Endodermal cell (in vitro differentiated cells): ENCODE results near the gene PRPF19. TPM values are rescaled to one million over a fixed set of nuclear protein-coding genes. Genes with fewer than 3 reads are reported as not detected.

Experiments used
- DNase-seq: peaks from one replicate; pipeline ENCODE4 v3.0.0-alpha.2; 2017
- H3K27ac ChIP-seq: 2 replicates; pipeline ENCODE4 v1.5.1; 2013; ENCODE audit warnings: mild to moderate bottlenecking, low read depth, low read length, moderate library complexity
- H3K27me3 ChIP-seq: 2 replicates; pipeline ENCODE4 v1.6.1; 2013; ENCODE audit warnings: mild to moderate bottlenecking, low read length, moderate library complexity; ENCODE audit not compliant: insufficient read depth, control insufficient read depth, poor library complexity, severe bottlenecking
- H3K36me3 ChIP-seq: 2 replicates; pipeline ENCODE4 v1.7.0; 2013; ENCODE audit warnings: mild to moderate bottlenecking, low read length, moderate library complexity; ENCODE audit not compliant: control insufficient read depth, insufficient read depth
- H3K4me1 ChIP-seq: one replicate; pipeline ENCODE4 v1.7.0; 2013; ENCODE audit warnings: low read length; ENCODE audit not compliant: control insufficient read depth, insufficient read depth
- H3K4me3 ChIP-seq: 2 replicates; pipeline ENCODE4 v1.5.1; 2013; ENCODE audit warnings: mild to moderate bottlenecking, low read length, moderate library complexity
- H3K9ac ChIP-seq: 2 replicates; pipeline ENCODE4 v1.6.1; 2013; ENCODE audit warnings: mild to moderate bottlenecking, low read length, moderate library complexity; ENCODE audit not compliant: poor library complexity, severe bottlenecking; ENCODE audit errors: extremely low read depth
- H3K9me3 ChIP-seq: 2 replicates; pipeline ENCODE4 v1.6.1; 2013; ENCODE audit warnings: mild to moderate bottlenecking, low read length, moderate library complexity; ENCODE audit not compliant: control insufficient read depth
- H3K27ac Mint-ChIP-seq: 2 replicates; pipeline ENCODE4 v1.8.0; 2020; ENCODE audit warnings: mixed read lengths
- H3K27me3 Mint-ChIP-seq: 2 replicates; pipeline ENCODE4 v1.8.0; 2021; ENCODE audit warnings: mild to moderate bottlenecking, mixed read lengths; ENCODE audit not compliant: insufficient read depth
- H3K36me3 Mint-ChIP-seq: 2 replicates; pipeline ENCODE4 v1.8.0; 2020; ENCODE audit warnings: low read depth, mixed read lengths
- H3K4me1 Mint-ChIP-seq: 2 replicates; pipeline ENCODE4 v1.8.0; 2020; ENCODE audit warnings: mixed read lengths
- H3K4me3 Mint-ChIP-seq: 2 replicates; pipeline ENCODE4 v1.8.0; 2020; ENCODE audit warnings: mild to moderate bottlenecking, moderate library complexity, mixed read lengths
- H3K9me3 Mint-ChIP-seq: 2 replicates; pipeline ENCODE4 v1.8.0; 2020; ENCODE audit warnings: mild to moderate bottlenecking, mixed read lengths
- WGBS, 2 experiments: methylation state at CpG; one replicate each; pipeline versions ENCODE4 v1.1.5 to v1.1.7; 2013; ENCODE audit warnings: missing lambda C conversion rate in 2 of 2, mixed read lengths in 1 of 2; ENCODE audit not compliant: insufficient coverage in 1 of 2, insufficient read length in 1 of 2; 5-methylcytosine and 5-hydroxymethylcytosine counted together
- total RNA-seq, 2 donors: library from RNA; stranded (reverse); fragmentation: NEBNext Ultra II Directional in 1 of 2; extraction: Animal tissue kit (Norgen Biotek cat#: 25700) in 1 of 2; gene quantifications; 2 replicates in 1 of 2; 3 replicates in 1 of 2; pipeline ENCODE4 v1.2.1, GENCODE V29; 2021
- TF ChIP-seq, protein P1 (sequence below): fragments of 200-600 bp; sonication (generic); conservative IDR thresholded peaks from 2 replicates; pipeline ENCODE4 v1.5.0; 2021; ENCODE audit warnings: antibody characterized with exemption, mild to moderate bottlenecking

Gene PRPF19
- total RNA-seq, 2 donors from 2014 or later, result 106 to 109 TPM

DNA sequence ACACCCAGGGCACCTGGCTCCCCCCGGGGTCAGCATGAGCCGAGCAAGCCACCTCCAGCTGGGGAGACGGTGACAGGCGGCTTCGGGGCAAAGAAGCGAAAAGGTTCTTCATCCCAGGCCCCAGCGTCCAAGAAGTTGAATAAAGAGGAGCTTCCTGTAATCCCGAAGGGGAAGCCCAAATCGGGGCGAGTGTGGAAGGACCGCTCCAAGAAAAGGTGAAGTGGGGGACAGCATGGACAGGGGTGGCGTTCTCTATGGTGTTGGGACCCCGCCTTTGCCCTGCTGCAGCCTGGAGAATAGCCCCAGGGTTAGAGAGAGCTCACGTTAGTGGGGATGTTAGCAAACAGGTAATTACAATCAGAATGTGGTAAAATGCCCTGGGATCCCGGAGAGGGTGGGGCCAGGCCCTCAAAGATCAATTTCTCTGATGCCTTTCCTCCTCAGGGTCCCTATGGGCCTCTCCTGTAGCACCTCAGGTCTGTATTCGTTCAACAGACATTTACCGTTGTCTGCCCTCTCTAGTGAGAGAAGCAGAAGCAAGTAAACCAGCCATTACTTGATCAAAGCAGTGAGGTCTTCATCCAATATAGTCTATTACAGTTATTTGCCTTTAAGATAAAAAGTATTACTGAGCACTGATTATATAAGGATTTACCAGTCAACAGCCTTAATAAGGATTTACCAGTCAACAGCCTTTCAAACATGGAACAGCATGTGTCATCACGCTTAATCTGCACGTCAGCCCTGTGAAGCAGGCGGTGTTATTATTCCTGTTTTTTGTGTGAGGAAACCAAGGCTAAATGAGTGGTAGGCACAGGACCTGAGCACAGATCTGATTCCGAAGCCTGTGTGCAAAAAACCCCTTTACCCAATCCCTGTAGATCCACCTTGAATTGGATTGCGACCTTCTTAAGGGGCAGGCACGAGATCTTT, 63.5 kb downstream of the PRPF19 start:
- TF ChIP-seq, protein P1, sequence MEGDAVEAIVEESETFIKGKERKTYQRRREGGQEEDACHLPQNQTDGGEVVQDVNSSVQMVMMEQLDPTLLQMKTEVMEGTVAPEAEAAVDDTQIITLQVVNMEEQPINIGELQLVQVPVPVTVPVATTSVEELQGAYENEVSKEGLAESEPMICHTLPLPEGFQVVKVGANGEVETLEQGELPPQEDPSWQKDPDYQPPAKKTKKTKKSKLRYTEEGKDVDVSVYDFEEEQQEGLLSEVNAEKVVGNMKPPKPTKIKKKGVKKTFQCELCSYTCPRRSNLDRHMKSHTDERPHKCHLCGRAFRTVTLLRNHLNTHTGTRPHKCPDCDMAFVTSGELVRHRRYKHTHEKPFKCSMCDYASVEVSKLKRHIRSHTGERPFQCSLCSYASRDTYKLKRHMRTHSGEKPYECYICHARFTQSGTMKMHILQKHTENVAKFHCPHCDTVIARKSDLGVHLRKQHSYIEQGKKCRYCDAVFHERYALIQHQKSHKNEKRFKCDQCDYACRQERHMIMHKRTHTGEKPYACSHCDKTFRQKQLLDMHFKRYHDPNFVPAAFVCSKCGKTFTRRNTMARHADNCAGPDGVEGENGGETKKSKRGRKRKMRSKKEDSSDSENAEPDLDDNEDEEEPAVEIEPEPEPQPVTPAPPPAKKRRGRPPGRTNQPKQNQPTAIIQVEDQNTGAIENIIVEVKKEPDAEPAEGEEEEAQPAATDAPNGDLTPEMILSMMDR, result no peak
- Mint-ChIP-seq H3K27me3 (peaks cover 2% of the 10 kb centered on the region), H3K4me1 (peaks cover 35% of the 10 kb centered on the region), H3K9me3 (no peaks in the 10 kb centered on the region), H3K36me3 (peaks cover 4% of the 10 kb centered on the region), H3K4me3 (peak overlapping the region; percentile 78), H3K27ac (peak overlapping the region; percentile 91)
- DNase-seq, result no peak
- WGBS, 2 experiments, result 21 to 26% methylated on average over 14 to 23 of the region's 23 CpGs
- H3K4me3 ChIP-seq, result peak overlapping the region; percentile 94
- no peak overlapping the region for H3K27ac ChIP-seq
- no peaks in the 10 kb centered on the region for H3K9me3 ChIP-seq
- peak overlapping the region; percentile 86 for H3K9ac ChIP-seq
- H3K36me3 ChIP-seq, result no peaks in the 10 kb centered on the region
- peaks cover 10% of the 10 kb centered on the region for H3K4me1 ChIP-seq
- H3K27me3 ChIP-seq, result no peaks in the 10 kb centered on the region

DNA sequence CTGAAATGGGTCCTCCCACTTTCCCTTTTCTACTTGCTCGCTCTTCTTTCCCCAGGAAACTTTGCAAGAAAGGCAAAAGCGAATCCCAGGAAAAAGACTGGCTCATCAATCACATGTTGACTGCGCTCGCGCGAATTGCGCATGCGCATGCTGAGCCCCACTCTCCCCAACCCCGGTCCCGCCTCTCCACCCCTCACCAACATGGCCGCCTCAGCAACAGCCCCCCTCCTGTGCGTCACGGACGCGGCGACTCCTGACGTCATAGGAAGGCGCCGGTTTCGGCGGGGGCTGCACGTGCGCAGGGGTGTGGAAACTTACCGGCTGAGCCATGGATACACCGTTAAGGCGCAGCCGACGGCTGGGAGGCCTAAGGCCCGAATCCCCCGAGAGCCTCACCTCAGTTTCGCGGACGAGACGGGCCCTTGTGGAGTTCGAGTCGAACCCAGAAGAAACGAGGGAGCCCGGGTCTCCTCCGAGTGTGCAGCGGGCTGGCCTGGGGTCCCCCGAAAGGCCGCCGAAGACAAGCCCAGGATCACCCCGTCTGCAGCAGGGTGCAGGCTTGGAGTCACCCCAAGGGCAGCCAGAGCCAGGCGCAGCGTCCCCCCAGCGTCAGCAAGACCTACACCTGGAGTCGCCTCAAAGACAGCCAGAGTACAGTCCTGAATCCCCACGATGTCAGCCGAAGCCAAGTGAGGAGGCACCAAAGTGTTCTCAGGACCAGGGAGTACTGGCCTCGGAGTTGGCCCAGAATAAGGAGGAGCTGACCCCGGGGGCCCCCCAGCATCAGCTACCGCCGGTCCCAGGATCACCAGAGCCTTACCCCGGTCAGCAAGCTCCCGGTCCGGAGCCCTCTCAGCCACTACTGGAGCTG, 64.4 kb downstream of the PRPF19 start, which contains the start of gene CCDC86:
Gene CCDC86 (plus strand): TSS at position 317 of the 871 bp plus-strand sequence. CDS start 12 bp downstream, at position 329.
- Mint-ChIP-seq H3K9me3 (no peaks in the 10 kb centered on the region), H3K27ac (peak within 1 kb of the TSS; percentile 91), H3K36me3 (peaks cover 4% of the 10 kb centered on the region), H3K27me3 (peaks cover 4% of the 10 kb centered on the region), H3K4me3 (peak within 1 kb of the TSS; percentile 78), H3K4me1 (peaks cover 42% of the 10 kb centered on the region)
- TF ChIP-seq, protein P1, result no peak
- DNase-seq, result peak; percentile 98
- Histone ChIP-seq H3K9me3 (no peaks in the 10 kb centered on the region), H3K27me3 (no peaks in the 10 kb centered on the region), H3K36me3 (no peaks in the 10 kb centered on the region), H3K27ac (peak within 1 kb of the TSS; percentile 64), H3K9ac (peak within 1 kb of the TSS; percentile 86), H3K4me3 (peak within 1 kb of the TSS; percentile 94), H3K4me1 (peaks cover 15% of the 10 kb centered on the region)
- WGBS, 2 experiments, result 0 to 1% methylated on average over 35 to 57 of the region's 57 CpGs

Other genes with a start within 250 kb of the PRPF19 start
- not detected for gene MS4A8, start 207.0 kb downstream of the PRPF19 start, total RNA-seq
- not detected for gene MS4A18, start 181.9 kb downstream of the PRPF19 start, total RNA-seq
- not detected for gene MS4A15, start 149.7 kb downstream of the PRPF19 start, total RNA-seq
- gene MS4A10, start 121.3 kb downstream of the PRPF19 start, total RNA-seq, result not detected
- 10 to 100 TPM; 22.4 to 27.9 TPM for gene CCDC86, start 64.5 kb downstream of the PRPF19 start, total RNA-seq
- under 1 TPM in 1 of 2 donors, not detected in 1; 0.15 TPM for gene PTGDR2, start 50.6 kb downstream of the PRPF19 start, total RNA-seq
- gene ZP1, start 39.0 kb downstream of the PRPF19 start, total RNA-seq, result not detected
- 10 to 100 TPM; 41.4 to 56.8 TPM for gene TMEM109, start 7.6 kb upstream of the PRPF19 start, total RNA-seq
- 100 to 1,000 TPM; 135 to 140 TPM for gene TMEM132A, start 17.9 kb upstream of the PRPF19 start, total RNA-seq
- 1 to 10 TPM; 1.4 to 1.6 TPM for gene SLC15A3, start 45.6 kb upstream of the PRPF19 start, total RNA-seq
- 1 to 10 TPM; 1.5 to 1.6 TPM for gene CD6, start 65.1 kb upstream of the PRPF19 start, total RNA-seq
- not detected for gene CD5, start 195.9 kb upstream of the PRPF19 start, total RNA-seq